ENCODE results near the gene GRK1.

DNA sequence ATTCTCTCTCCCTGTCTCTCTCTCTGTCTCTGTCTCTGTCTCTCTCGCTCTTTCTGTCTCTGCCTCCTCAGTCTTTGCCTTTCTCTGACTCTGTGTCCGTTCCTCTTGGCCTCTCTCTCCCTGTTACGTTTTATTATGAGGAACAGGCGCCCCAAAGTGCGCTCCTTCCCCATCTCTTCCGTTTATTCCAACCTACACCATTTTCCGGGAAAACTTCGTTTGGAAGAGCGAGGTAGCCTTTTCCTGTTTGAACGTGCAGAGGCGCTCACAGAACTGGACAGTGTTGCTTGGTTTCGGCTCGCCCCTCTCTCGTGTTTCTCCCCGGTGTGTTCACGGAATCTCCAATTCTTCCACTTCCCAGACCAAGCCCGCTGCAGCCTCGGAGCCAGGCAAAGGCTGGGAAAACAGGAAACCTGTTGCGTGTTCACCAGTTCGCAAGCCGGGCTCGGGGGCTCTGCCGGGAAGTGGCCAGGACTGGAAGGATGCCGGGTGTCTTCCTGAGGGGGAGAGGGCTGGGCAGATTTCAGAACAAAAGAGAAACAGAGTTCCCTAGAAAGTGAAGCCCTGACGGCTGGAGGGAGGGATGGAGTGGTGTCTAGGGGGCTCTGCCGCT lies 92.6 kb downstream of the GRK1 start:
- no peak for TF ChIP-seq ZNF274 (IDR thresholded peaks at IDR 0.05; ENCODE audit: low read depth, low read length)
- TF ChIP-seq YY1 (IDR thresholded peaks at IDR 0.05; ENCODE audit: insufficient read depth, insufficient read length): no peak
- no peak for TF ChIP-seq SUZ12 (IDR thresholded peaks at IDR 0.05; ENCODE audit: extremely low read depth, insufficient read depth, insufficient read length)
